GM12872 (cell line): ENCODE results near the gene CCNC.

Experiments used
- TF ChIP-seq, protein P1 (sequence below): IDR thresholded peaks from 3 replicates; pipeline ENCODE4 v1.5.1; 2011; ENCODE audit warnings: low read depth, mild to moderate bottlenecking, low read length, moderate library complexity; ENCODE audit not compliant: insufficient read depth

CCNC gene

DNA sequence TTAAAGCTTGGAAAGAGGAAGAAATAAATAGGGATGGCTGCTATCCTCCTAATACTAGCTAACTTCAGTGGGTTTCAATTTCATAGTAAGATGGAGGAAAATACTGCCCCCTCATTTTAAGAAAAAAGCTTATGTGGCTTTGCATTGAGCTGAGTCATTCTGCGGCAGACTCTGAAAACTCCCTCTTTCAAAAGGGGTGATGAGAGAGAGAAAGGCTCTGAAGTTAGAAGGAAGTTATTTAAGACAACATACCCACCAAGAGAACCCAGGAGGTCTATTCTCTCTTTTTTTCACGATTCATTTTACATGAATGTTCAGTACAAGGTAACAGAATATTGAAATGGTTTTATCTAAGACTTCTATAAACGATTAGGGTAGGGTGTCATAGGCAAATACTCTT, 42.7 kb upstream of the CCNC start:
- TF ChIP-seq, protein P1, sequence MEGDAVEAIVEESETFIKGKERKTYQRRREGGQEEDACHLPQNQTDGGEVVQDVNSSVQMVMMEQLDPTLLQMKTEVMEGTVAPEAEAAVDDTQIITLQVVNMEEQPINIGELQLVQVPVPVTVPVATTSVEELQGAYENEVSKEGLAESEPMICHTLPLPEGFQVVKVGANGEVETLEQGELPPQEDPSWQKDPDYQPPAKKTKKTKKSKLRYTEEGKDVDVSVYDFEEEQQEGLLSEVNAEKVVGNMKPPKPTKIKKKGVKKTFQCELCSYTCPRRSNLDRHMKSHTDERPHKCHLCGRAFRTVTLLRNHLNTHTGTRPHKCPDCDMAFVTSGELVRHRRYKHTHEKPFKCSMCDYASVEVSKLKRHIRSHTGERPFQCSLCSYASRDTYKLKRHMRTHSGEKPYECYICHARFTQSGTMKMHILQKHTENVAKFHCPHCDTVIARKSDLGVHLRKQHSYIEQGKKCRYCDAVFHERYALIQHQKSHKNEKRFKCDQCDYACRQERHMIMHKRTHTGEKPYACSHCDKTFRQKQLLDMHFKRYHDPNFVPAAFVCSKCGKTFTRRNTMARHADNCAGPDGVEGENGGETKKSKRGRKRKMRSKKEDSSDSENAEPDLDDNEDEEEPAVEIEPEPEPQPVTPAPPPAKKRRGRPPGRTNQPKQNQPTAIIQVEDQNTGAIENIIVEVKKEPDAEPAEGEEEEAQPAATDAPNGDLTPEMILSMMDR: no peak

DNA sequence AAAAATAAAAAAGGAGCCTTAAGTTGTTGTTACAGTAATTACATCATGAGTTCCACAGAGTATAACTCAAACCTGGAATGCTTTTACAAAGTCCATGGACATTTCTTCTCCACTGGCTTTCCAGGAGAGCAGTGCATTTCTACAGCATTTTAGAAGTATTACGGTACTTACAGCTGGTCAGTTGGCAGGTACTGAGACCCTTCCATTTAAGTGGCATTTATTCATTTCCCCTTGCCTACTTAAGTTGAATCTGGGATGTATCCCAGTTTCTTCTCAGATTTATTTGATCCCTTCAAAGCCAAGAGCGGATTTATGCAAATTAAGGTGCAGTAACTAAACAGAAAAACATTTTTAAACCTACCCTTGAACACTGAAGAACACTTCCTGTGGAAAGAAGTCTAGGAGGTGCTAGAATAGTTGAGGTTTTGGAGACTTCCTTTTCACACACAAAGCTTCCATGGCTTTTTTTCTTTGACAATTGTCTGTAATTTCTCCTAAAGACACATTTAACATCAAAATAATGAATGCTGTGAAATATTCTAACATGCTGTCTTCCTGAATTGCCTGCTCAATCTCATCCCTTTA, 41.5 kb upstream of the CCNC start:
- TF ChIP-seq, protein P1: no peak

DNA sequence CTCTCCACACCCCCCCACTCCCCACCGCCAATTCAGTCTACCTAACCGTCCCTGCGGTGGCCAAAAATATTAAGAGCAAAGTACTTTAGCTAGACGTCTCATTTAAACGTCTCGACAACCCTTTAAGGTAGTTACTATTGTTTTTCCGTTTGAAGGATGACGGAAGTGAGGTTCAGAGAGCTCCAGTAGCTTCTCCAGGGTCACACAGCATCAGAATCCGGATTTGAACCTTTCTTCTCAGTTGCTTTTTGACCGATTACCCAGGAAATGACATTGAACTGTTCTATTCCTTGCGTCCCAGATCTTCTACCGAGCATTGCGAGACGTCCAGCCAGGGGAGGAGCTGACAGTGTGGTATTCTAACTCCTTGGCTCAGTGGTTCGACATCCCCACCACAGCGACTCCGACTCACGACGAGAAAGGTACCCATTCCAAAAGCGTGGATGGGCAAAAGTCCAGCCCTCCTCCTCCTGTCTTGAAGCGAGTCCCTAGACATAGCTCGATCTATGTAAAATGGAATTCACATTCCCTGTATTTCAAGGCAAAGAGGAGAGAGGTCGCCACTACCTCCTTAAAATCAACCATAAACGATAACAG, 40.5 kb upstream of the CCNC start:
- TF ChIP-seq, protein P1: no peak

DNA sequence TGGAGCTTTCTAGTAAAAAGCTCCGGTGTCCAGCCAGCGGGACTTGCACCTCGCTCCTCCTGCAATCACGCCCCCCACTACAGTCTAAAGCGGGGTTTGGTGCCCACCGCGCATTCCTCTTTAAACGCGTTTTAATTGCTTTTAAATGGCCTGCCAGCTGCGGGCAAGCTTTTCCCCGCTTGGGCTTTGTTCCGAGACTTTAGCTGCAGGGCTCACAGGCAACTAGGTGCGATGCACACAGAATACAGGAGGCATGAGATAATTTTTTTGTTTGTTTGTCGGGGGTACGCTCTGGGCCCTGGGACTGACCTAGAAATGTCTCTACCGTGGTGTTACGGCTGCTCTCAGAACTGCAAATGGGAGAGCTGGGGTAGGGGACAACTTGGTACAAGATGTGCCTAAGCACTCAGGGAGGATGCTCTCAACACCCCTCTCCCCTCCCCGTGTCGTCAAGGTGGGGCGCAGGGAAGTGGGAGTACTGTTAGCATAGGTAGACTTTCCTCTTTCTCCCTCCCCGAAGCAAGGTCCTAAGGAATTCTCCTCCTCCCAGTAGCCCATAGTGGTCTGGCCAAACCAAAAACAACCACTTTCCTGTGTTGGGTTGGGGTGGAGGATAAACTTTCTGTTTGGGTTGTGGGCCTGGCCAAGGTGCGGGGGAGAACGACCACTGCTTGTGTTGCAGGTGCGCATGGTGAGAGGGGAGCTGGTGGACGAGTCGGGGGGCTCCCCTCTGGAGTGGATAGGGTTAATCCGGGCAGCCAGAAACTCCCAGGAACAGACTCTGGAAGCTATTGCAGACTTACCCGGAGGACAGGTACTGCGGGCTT, 39.8 kb upstream of the CCNC start:
- TF ChIP-seq, protein P1: no peak

DNA sequence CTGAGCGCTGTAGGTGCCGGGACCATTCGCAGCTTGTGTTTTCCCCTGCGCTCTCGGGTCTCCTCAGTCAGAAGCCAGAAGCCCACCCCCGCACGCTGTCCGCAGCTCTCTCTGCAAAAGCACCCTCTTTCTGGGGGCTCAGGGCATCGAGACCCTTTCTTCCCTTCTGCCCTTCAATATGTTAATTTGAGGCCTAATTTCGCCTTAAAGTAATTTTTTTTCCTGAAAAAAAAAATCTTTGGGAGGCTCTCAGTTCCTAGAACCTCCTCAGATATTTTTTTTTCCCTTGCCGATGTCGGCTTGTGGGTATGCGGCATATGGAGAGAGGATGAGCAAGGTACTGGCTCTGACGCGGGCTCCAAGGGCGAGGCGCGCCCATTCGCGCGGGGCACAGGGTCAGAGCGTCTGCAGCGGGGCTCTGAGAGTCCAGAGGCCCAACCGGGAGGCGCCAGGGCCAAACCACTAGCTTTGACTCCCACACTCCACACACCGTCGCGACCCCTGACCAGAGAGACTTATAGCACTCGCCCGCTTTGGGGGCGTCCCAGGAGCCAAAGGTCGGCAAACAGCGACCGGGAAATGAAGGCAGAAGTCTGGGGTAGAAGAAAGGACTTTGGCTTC, 39.1 kb upstream of the CCNC start:
- TF ChIP-seq, protein P1: no peak

DNA sequence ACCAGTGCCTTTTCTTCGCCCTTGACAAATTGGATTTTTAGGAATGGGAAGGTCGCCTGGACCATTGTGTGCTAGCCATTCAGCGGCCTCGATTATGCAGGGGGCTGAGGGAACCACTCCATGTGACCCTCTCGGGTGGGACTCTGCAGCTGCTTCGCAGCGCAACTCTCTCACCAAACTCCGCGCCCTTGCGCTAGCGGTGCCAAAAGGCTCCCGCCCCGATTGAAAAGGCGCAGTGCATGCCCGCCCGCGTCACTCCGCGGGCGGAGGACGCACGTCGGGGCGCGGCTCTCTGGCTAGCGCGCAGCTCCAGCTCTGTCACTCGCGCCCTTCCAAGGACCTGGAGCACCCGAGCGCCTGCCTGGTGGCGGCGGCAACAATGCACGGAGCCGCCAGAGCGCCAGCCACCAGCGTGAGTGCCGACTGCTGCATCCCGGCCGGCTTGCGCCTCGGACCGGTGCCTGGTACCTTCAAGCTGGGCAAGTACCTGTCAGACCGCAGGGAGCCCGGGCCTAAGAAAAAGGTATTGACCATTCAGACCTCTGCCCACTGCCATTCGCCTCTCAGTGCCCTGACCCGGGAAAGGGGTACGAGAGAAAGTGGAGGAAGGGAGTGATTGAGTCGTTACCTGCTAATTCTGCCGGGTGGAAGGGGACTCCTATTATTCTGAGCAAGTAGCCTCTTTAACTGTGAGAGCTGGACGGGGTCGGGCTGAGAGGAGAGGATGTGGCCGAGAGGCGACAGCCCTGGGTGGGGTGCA, 38.4 kb upstream of the CCNC start, which contains the start of gene PRDM13:
PRDM13 (plus strand) TSS at position 178 of the 760 bp plus-strand sequence; CDS start at position 380, 202 bp downstream.
- TF ChIP-seq, protein P1: no peak
